Stimulated activated CD4-positive, alpha-beta T cell treated with anti-CD3 and anti-CD28 coated beads, Interleukin-12 subunit alpha, Interleukin-12 subunit beta, amount 100 ng/mL, for 24 hours (primary cell): ENCODE data around the gene CHID1.

ENCODE experiments used
- DNase-seq, 2 experiments: peaks; one replicate each; pipeline ENCODE4 v3.0.0-alpha.2; 2020; ENCODE audit warnings: low read depth in 2 of 2

Gene CHID1

GRCh38 chr11:836274-836673 lies 74.3 kb downstream of the CHID1 start:
- DNase-seq, result no peak

GRCh38 chr11:834371-835316 lies 76.0 kb downstream of the CHID1 start:
- no peak for DNase-seq

GRCh38 chr11:833849-834311 lies 76.7 kb downstream of the CHID1 start:
- DNase-seq, result no peak

GRCh38 chr11:833114-833791 lies 77.4 kb downstream of the CHID1 start:
- DNase-seq, result no peak

GRCh38 chr11:832529-833113 lies 78.0 kb downstream of the CHID1 start, which contains the start of gene CD151:
Gene CD151 (plus strand): TSS chr11:832952. CDS start chr11:836070, 3,118 bp downstream.
- DNase-seq, result no peak

- DNase-seq, result no peak
These were observed 78.6 kb downstream of the CHID1 start for GRCh38 chr11:831961-832528.

- DNase-seq, result no peak
These were observed 79.3 kb downstream of the CHID1 start for GRCh38 chr11:831118-831864.

GRCh38 chr11:830295-831117 lies 80.1 kb downstream of the CHID1 start:
- peak in 1 of 2 experiments; percentile 49 for DNase-seq

- no peak for DNase-seq
These were observed 80.7 kb downstream of the CHID1 start for GRCh38 chr11:829847-830294.

GRCh38 chr11:829176-829846 lies 81.3 kb downstream of the CHID1 start:
- no peak for DNase-seq

GRCh38 chr11:828506-829175 lies 82.0 kb downstream of the CHID1 start:
- DNase-seq, result no peak

- no peak for DNase-seq
These were observed 82.8 kb downstream of the CHID1 start, which contains the start of gene CRACR2B for GRCh38 chr11:827897-828192. Gene CRACR2B (plus strand): TSS chr11:827919. CDS start chr11:828608, 689 bp downstream.

GRCh38 chr11:827146-827896 lies 83.3 kb downstream of the CHID1 start:
- DNase-seq, result no peak

GRCh38 chr11:826836-827145 lies 83.8 kb downstream of the CHID1 start:
- DNase-seq, result no peak

GRCh38 chr11:826227-826621 lies 84.4 kb downstream of the CHID1 start:
- no peak for DNase-seq

GRCh38 chr11:825366-826226 lies 85.0 kb downstream of the CHID1 start:
- DNase-seq, result no peak

GRCh38 chr11:824942-825341 lies 85.7 kb downstream of the CHID1 start:
- DNase-seq, result no peak
